GM12891 (cell line): ENCODE measurements around the gene MGMT.

Source experiments
- DNase-seq: peaks from one replicate; pipeline ENCODE4 v3.0.0; 2011; ENCODE audit warnings: low spot score; ENCODE audit not compliant: insufficient read length
- FAIRE-seq: peaks from 2 replicates; lab custom pipeline; 2011; peaks lifted over from hg19 to GRCh38; lab: Jason Lieb, UNC
- PAX5 ChIP-seq: IDR thresholded peaks from 2 replicates; pipeline ENCODE4 v1.6.1; 2011; ENCODE audit warnings: low read length, moderate library complexity, mild to moderate bottlenecking; ENCODE audit not compliant: insufficient read depth, severe bottlenecking
- POLR2A ChIP-seq: IDR thresholded peaks from 2 replicates; pipeline ENCODE4 v1.6.1; 2011; ENCODE audit warnings: low read depth, low read length, control low read depth
- POLR2AphosphoS5 ChIP-seq: IDR thresholded peaks from 2 replicates; pipeline ENCODE4 v1.6.1; 2011; ENCODE audit warnings: low read depth, low read length, control low read depth
- POU2F2 ChIP-seq: IDR thresholded peaks from 2 replicates; pipeline ENCODE4 v1.6.1; 2011; ENCODE audit warnings: low read depth, mild to moderate bottlenecking, control low read depth, low read length, moderate library complexity
- SPI1 ChIP-seq: IDR thresholded peaks from 2 replicates; pipeline ENCODE4 v1.6.1; 2011; ENCODE audit warnings: low read depth, low read length, control low read depth
- TAF1 ChIP-seq: IDR thresholded peaks from 2 replicates; pipeline ENCODE4 v1.6.1; 2011; ENCODE audit warnings: low read depth, low read length, control low read depth

MGMT gene

GRCh38 chr10:129534826-129535225, 67.8 kb downstream of the MGMT start:
- DNase-seq = no peak
- TF ChIP-seq SPI1 (no peak), PAX5 (no peak), POLR2AphosphoS5 (no peak), POU2F2 (no peak), TAF1 (no peak), POLR2A (no peak)
- FAIRE-seq = no peak

GRCh38 chr10:129536336-129536735, 69.3 kb downstream of the MGMT start:
- DNase-seq (no peak), FAIRE-seq (no peak)
- TF ChIP-seq TAF1 = no peak

DNA sequence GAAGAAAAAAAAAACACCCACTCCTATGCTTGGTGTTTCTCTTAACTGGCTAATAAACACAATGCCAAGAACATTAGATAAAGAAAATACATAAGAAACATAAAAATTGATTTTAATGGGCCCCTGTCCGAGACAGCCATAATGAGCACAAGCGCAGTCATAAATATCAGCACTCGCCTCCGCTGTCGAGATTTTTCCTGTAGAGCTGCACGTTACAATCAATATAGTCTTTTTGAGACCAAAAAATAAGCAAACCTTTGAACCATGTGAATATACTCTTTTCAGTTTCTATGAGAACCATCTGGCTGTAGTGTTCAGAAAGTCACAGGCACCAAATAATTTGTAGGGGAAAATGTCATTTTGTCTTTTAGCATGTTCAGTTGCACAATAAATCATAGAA, 70.1 kb downstream of the MGMT start:
- no peak for DNase-seq
- FAIRE-seq = no peak
- TF ChIP-seq PAX5 (no peak), POLR2A (no peak), POU2F2 (no peak), SPI1 (no peak), POLR2AphosphoS5 (no peak), TAF1 (no peak)

DNA sequence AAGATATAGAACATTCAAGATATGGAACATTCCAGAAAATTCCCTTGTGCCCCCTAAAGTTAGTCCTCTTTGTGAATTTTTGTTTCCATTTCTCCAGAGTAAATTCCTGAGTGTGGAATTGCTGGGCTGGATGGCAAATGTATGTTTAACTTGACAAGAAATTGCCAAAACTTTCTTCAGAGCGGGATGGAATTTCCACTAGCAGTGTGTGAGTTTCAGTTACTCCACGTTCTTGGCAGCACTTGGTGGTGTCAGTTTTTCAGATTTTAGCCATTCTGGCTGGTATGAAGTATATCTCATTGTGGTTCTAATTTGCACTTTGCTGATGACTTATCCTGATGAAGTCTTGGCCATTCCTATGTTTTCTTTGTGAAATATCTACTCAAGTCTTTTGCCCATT, 71.2 kb downstream of the MGMT start:
- FAIRE-seq = no peak
- TF ChIP-seq POLR2AphosphoS5 (no peak), SPI1 (no peak)
- DNase-seq = no peak

DNA sequence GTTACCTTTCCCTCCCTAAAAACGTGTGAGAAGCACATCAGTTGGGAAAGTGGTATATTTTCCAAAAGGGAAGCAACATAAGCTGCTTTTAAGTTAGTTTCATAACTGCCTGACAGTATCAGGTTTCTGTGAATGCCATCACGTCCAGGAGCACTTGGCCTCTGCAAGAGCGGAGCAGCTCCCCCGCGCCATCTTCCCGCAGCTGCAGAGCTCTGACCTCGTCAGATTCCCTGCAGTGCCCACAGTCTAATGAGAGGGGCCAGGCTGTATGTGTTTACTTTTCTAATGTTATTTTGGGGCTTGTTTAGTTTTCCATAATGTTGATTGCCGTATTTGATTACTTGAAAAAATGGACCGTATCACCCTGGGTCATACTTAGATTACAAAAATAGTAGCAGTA, 74.2 kb downstream of the MGMT start:
- no peak for TF ChIP-seq POLR2AphosphoS5
- TF ChIP-seq POU2F2 = no peak
- TF ChIP-seq POLR2A = no peak
- no peak for TF ChIP-seq PAX5
- no peak for TF ChIP-seq SPI1
- no peak for TF ChIP-seq TAF1
- DNase-seq = no peak
- FAIRE-seq = no peak

- FAIRE-seq = no peak
- no peak for TF ChIP-seq TAF1
- TF ChIP-seq PAX5 = no peak
- TF ChIP-seq POU2F2 = no peak
- TF ChIP-seq POLR2AphosphoS5 = no peak
- no peak for TF ChIP-seq POLR2A
- TF ChIP-seq SPI1 = no peak
- no peak for DNase-seq
These were observed 74.9 kb downstream of the MGMT start for GRCh38 chr10:129541748-129542487.

GRCh38 chr10:129542589-129542988, 75.5 kb downstream of the MGMT start:
- DNase-seq = no peak
- TF ChIP-seq POLR2A (no peak), POU2F2 (no peak), TAF1 (no peak), POLR2AphosphoS5 (no peak), SPI1 (no peak), PAX5 (no peak)
- no peak for FAIRE-seq

DNA sequence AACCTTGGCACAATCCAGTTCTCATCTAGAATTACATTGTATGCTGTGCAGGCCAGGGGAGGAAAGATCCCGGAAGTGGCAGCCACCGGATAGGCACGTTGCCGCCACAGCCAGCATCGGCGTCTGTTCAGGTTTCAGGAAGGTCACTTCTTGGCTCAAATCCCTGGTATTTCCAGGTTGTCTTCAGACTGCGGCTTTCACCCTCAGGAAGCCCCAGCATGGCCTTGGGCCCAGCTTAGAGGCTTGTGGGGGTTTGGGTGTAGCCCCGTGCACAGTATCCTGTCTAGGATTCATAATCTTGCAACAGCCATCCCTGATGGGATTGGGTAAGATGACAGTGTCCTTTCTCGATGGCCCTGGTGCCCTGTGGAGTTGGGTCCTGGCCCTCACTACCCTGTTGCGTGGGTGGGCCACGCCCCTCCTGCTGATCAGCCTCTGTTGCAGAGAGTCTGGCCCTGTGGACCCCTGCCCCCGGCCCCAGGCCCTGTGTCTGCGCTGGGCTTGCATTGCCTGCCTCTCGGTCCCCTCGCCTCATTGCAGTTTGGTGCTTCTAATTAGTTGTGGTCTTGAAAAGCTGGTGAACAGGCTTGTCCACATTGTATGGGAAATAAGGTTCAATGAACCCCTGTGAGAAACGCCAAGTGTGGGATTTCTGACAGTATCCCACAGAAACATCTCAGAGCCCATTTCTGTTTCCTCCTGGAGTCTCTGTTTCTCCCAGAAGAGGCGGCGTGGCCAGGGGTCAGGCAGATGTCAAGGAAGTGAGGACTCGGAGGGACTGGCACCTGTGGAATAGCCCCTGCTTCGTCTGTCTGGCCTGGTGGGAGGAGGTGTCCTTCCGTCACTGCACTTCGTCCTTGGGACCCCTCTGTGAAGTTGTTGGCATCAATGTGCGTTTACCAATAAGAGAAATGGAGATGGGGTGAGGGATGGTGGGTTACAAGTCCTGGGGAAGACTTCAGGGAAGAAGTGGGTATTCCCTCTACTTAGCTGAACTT, 77.5 kb downstream of the MGMT start:
- TF ChIP-seq POU2F2 = no peak
- no peak for TF ChIP-seq POLR2AphosphoS5
- TF ChIP-seq PAX5 = no peak
- TF ChIP-seq TAF1 = no peak
- TF ChIP-seq POLR2A = no peak
- no peak for TF ChIP-seq SPI1
- DNase-seq = no peak
- no peak for FAIRE-seq

DNA sequence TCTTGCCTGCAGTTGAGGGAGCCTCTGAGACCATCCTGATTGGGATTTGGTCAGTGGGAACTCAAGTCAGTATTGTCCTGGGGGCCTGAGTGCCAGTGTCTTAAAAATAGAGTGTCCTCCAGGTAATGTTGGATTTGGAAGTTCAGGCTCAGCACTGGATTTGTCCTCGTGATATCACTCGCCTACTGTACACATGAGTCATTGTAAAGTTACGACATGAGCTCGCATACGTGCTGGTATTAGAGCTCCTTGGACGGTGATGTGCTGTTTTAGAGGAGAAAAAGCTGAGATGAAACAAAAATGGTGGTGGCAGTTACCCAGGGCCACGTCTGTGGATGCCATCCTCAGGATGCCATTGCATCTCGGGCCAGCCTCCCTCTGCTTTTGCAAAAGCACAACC, 78.2 kb downstream of the MGMT start:
- TF ChIP-seq SPI1 (no peak), PAX5 (no peak), POU2F2 (no peak), TAF1 (no peak), POLR2A (no peak)
- FAIRE-seq = no peak

DNA sequence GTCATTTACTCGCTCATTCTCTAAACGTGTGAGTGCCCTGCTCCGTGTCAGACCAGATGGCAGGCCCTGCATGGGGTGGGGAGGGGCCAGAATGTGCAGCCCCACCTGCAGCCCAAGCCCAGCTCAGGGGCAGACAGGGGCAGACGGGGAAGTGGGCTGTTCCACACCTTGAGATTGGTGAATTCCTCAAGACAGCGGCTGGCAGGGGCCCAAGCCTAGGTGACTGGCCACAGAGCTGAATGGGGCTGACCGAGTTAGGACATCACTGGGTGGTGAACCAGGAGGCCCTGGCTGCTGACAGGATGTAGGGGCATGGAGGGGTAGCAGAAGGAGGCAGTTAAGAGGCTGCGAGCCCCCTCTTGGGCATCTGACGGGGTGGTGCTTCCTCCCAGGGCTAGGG, 79.1 kb downstream of the MGMT start:
- TF ChIP-seq PAX5 = no peak
- TF ChIP-seq TAF1 = no peak
- no peak for TF ChIP-seq POLR2AphosphoS5
- TF ChIP-seq SPI1 = no peak
- TF ChIP-seq POU2F2 = no peak
- no peak for TF ChIP-seq POLR2A
- DNase-seq (no peak), FAIRE-seq (no peak)

More for the DNA sequence above, 78.2 kb downstream of the MGMT start:
- DNase-seq = no peak

DNA sequence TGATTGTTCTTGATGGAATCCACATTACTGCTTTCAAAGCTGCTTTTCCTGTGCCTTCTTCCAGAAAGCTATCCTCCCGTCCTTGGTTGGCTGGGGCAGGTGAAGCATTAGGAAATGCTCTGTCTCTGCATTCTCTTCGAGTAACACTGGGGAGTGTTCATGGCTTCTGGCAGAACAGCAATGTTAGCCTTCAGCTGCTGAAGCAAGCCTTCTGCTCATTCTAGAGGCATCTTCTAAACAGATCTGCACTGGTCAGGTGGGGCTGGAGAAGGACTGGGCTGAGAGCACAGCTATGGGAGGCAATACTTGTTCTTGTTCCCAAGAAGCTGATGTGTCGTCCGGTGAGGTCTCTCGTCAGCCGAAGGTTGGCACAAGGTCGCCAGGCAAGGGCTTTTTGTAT, 80.6 kb downstream of the MGMT start:
- FAIRE-seq = no peak
- TF ChIP-seq PAX5 (no peak), POU2F2 (no peak), SPI1 (no peak), POLR2A (no peak), TAF1 (no peak), POLR2AphosphoS5 (no peak)
- DNase-seq = no peak
